ENCODE measurements around the gene SLX9. TPM values are rescaled to one million over a fixed set of nuclear protein-coding genes. Genes with fewer than 3 reads are reported as not detected.

Gene SLX9
- total RNA-seq, 1 donor from 2014 or later = 33.3 TPM

DNA sequence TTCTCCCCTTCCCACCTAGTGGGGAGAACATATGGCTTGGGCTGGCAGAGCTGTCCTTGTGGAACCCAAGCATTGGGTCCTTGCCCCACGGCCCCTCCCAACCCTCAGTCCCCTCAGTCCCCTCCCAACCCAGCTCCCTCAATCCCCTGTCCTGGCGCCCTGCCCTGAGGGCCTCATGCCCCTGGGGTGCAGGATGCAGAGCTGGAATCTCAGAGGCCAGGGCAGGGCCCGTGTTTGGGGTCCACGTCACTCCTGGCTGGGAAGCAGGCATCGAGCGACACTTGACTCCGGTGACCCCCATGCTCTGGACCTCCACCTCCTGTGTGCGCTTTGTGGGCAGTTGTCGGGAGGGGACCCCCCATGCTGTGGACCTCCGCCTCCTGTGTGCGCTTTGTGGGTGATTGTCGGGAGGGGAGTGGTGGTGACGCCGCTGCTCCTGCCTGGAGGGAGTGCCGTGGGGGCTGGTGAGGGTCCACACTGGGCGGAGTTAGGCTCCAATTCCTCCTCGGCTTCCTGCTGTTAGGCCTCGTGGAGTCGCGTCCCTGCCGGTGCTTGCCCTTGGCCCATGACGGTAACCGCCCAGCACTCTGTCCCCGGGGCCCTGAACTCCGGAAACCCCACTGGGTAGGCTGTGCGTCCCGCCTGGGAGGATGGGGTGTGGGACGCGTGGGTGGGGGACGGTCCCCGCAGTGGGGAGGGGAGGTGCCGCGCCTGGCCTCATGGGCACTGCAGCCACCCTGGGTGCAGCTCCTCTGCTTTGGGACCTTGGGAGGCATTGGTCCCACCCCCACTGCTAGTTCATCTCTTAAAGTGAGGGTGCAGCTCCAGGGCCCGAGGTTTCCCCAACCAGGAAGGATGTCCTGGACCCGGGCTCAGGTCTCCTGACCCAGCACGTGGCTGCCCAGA, 31.2 kb downstream of the SLX9 start:
- Mint-ChIP-seq H3K4me1 (ENCODE audit: unreplicated experiment) (peaks cover 9% of the 10 kb centered on the region), H3K27ac (no peak overlapping the region), H3K27me3 (no peaks in the 10 kb centered on the region), H3K9me3 (no peaks in the 10 kb centered on the region), H3K4me3 (no peak overlapping the region), H3K36me3 (peaks cover 14% of the 10 kb centered on the region)
- DNase-seq (ENCODE audit: extremely low spot score, unreplicated experiment) = no peak
- TF ChIP-seq, protein P1, sequence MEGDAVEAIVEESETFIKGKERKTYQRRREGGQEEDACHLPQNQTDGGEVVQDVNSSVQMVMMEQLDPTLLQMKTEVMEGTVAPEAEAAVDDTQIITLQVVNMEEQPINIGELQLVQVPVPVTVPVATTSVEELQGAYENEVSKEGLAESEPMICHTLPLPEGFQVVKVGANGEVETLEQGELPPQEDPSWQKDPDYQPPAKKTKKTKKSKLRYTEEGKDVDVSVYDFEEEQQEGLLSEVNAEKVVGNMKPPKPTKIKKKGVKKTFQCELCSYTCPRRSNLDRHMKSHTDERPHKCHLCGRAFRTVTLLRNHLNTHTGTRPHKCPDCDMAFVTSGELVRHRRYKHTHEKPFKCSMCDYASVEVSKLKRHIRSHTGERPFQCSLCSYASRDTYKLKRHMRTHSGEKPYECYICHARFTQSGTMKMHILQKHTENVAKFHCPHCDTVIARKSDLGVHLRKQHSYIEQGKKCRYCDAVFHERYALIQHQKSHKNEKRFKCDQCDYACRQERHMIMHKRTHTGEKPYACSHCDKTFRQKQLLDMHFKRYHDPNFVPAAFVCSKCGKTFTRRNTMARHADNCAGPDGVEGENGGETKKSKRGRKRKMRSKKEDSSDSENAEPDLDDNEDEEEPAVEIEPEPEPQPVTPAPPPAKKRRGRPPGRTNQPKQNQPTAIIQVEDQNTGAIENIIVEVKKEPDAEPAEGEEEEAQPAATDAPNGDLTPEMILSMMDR (conservative IDR thresholded peaks at IDR 0.05) = no peak

DNA sequence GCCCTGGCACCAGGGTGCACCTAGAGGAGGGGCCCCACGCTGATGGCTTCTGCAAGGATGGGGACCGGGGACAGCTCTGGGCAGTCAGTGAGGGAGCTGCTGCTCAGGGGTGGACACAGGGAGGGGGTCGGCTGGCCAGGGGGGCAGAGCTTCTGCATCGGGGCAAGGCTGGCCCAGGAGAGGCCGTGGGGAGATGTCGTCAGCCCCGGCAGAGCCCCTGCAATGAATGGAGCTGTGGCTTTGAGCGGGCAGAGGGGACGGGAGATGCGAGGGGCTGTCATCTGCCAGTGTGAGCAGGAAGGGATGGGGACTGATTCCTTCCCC, 31.8 kb downstream of the SLX9 start:
- no peak overlapping the region for H3K4me3 Mint-ChIP-seq
- no peak overlapping the region for H3K27ac Mint-ChIP-seq
- H3K9me3 Mint-ChIP-seq = no peaks in the 10 kb centered on the region
- TF ChIP-seq, protein P1 (conservative IDR thresholded peaks at IDR 0.05) = no peak
- DNase-seq (ENCODE audit: extremely low spot score, unreplicated experiment) = no peak
- peaks cover 14% of the 10 kb centered on the region for H3K36me3 Mint-ChIP-seq
- H3K27me3 Mint-ChIP-seq = no peaks in the 10 kb centered on the region
- H3K4me1 Mint-ChIP-seq (ENCODE audit: unreplicated experiment) = peaks cover 9% of the 10 kb centered on the region

DNA sequence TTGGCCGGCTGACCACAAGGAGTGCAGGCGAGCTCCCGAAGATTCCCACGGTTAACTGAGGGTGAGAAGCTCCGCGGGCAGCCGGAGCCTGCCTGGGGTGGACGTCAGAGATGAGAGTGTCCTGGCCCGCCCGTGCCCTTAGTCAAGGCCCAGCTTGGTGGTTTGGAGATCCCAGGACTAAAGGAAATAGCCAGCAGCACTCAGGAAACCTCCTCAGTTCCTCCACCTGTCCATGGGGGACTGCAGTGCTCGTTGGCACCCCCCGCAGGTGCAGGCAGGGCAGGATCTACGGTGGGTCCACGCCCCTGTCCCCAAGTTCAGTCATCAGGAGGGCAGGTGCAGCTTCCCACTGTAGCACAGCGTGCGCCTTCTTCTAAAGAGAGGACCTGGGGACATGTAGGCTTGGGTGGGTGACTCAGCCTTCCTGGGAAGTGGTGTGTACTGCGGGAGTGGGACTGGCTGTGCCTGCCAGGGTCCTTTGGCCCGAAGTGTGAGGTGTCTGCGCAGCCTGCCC, 32.5 kb downstream of the SLX9 start:
- DNase-seq (ENCODE audit: extremely low spot score, unreplicated experiment) = no peak
- TF ChIP-seq, protein P1 (conservative IDR thresholded peaks at IDR 0.05) = no peak
- peaks cover 9% of the 10 kb centered on the region for H3K4me1 Mint-ChIP-seq (ENCODE audit: unreplicated experiment)

DNA sequence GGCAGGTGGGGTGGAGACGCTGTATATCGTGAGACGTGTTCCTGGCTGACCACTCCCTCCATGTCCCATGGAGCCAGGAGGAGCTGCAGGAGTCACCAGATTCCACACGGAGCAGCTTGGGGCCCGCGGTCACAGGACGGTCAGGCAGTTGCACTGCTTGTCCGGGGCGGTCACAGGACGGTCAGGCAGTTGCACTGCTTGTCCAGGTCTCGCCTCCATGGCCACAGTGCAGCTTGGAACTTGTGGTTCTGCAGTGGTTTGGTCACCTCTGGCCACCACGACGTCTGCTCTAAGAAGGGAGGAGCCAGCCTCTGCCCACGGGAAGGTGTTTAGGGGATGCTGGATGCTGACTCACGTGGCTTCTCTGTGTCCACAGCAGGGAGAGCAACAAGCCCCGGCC, 33.0 kb downstream of the SLX9 start:
- TF ChIP-seq, protein P1 (conservative IDR thresholded peaks at IDR 0.05) = no peak
- Mint-ChIP-seq H3K4me1 (ENCODE audit: unreplicated experiment) (peaks cover 9% of the 10 kb centered on the region), H3K36me3 (peaks cover 14% of the 10 kb centered on the region), H3K9me3 (no peaks in the 10 kb centered on the region), H3K27me3 (no peaks in the 10 kb centered on the region), H3K27ac (no peak overlapping the region), H3K4me3 (no peak overlapping the region)
- DNase-seq (ENCODE audit: extremely low spot score, unreplicated experiment) = no peak

More for the DNA sequence above, 32.5 kb downstream of the SLX9 start:
- no peak overlapping the region for H3K4me3 Mint-ChIP-seq
- no peaks in the 10 kb centered on the region for H3K9me3 Mint-ChIP-seq
- H3K36me3 Mint-ChIP-seq = peaks cover 14% of the 10 kb centered on the region
- H3K27me3 Mint-ChIP-seq = no peaks in the 10 kb centered on the region
- H3K27ac Mint-ChIP-seq = no peak overlapping the region

DNA sequence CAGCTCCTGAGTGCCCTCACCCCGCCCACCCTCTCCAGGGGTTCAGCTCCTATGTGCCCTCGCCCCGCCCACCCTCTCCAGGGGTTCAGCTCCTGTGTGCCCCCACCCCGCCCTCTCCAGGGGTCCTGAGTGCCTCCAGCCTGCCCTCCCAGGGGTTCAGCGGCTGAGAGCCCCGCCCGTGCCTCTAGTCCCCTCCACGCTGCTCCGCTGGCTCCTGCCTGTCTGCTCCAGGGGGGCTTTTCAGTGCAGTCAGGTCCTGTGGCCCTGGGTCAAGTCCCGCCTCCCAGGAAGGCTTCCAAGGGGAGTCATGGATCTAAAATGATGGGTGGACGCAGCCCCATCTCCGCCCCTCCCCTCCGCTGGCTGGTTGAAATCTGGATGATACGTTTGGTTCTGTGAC, 33.8 kb downstream of the SLX9 start:
- H3K27ac Mint-ChIP-seq = no peak overlapping the region

More for the DNA sequence above, 33.8 kb downstream of the SLX9 start:
- Mint-ChIP-seq H3K4me3 (no peak overlapping the region), H3K27me3 (no peaks in the 10 kb centered on the region), H3K4me1 (ENCODE audit: unreplicated experiment) (peaks cover 9% of the 10 kb centered on the region), H3K36me3 (peaks cover 14% of the 10 kb centered on the region), H3K9me3 (no peaks in the 10 kb centered on the region)
- TF ChIP-seq, protein P1 (conservative IDR thresholded peaks at IDR 0.05) = no peak
- DNase-seq (ENCODE audit: extremely low spot score, unreplicated experiment) = no peak

Measured in type B pancreatic cell (in vitro differentiated cells).